ENCODE results near the gene UGT1A5. TPM values are rescaled to one million over a fixed set of nuclear protein-coding genes. Genes with fewer than 3 reads are reported as not detected.

The UGT1A5 gene
- polyA plus RNA-seq (2013, experiment 1 of 4), result not detected
- polyA plus RNA-seq (2013, experiment 2 of 4), result not detected
- not detected for polyA plus RNA-seq (2013, experiment 3 of 4)
- polyA plus RNA-seq (2013, experiment 4 of 4), result not detected

- H3K4me3 ChIP-seq (ENCODE audit: insufficient read depth, low read depth, low read length), result no peak within 1 kb of the TSS
- no peaks in the 10 kb centered on the region for H3K9me3 ChIP-seq (ENCODE audit: control insufficient read depth, low read length)
- no peaks in the 10 kb centered on the region for H3K36me3 ChIP-seq (ENCODE audit: control insufficient read depth, insufficient read depth, low read length)
- H3K27me3 ChIP-seq (ENCODE audit: control insufficient read depth, insufficient read depth, low read length, poor library complexity, severe bottlenecking), result no peaks in the 10 kb centered on the region
- H3K4me1 ChIP-seq (ENCODE audit: control insufficient read depth, insufficient read depth, low read length), result no peaks in the 10 kb centered on the region
- WGBS, 2 experiments, result 94% methylated on average over 14 of the region's 14 CpGs
- no peak within 1 kb of the TSS for H3K27ac ChIP-seq (ENCODE audit: insufficient read depth, low read depth, low read length, poor library complexity, severe bottlenecking)
Observed at GRCh38 chr2:233712611-233713261, at the start of gene UGT1A5. UGT1A5 (plus strand) TSS chr2:233712907; CDS start chr2:233712992, 85 bp downstream.

DNA sequence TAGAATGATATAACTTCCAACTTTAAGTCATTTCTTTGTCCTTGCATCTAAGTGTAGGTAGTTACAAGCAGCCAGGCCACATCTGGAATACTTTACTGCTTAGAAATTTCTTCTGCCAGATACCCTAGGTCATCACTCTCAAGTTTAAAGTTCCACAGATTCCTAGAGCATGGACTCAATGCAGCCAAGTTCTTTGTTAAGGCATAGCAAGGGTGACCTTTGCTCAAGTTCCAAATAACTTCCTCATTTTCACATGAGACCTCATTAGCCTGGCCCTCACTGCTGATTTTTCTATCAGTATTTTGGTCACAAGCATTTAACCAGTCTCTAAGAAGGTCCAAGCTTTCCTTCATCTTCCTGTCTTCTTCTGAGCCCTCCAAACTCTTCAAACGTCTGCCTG lies 48.8 kb upstream of the UGT1A5 start:
- Histone ChIP-seq H3K4me1 (ENCODE audit: control insufficient read depth, insufficient read depth, low read length) (no peaks in the 10 kb centered on the region), H3K27me3 (ENCODE audit: control insufficient read depth, insufficient read depth, low read length, poor library complexity, severe bottlenecking) (no peaks in the 10 kb centered on the region), H3K27ac (ENCODE audit: insufficient read depth, low read depth, low read length, poor library complexity, severe bottlenecking) (no peak overlapping the region), H3K4me3 (ENCODE audit: insufficient read depth, low read depth, low read length) (no peak overlapping the region), H3K9me3 (ENCODE audit: control insufficient read depth, low read length) (no peaks in the 10 kb centered on the region), H3K36me3 (ENCODE audit: control insufficient read depth, insufficient read depth, low read length) (no peaks in the 10 kb centered on the region)
- 82 to 87% methylated on average over 1 of the region's 1 CpG for WGBS, 2 experiments

GRCh38 chr2:233668605-233669260 lies 44.0 kb upstream of the UGT1A5 start:
- no peaks in the 10 kb centered on the region for H3K27me3 ChIP-seq (ENCODE audit: control insufficient read depth, insufficient read depth, low read length, poor library complexity, severe bottlenecking)
- no peaks in the 10 kb centered on the region for H3K9me3 ChIP-seq (ENCODE audit: control insufficient read depth, low read length)
- H3K36me3 ChIP-seq (ENCODE audit: control insufficient read depth, insufficient read depth, low read length), result no peaks in the 10 kb centered on the region
- no peak overlapping the region for H3K4me3 ChIP-seq (ENCODE audit: insufficient read depth, low read depth, low read length)
- 96 to 98% methylated on average over 4 of the region's 4 CpGs for WGBS, 2 experiments
- H3K4me1 ChIP-seq (ENCODE audit: control insufficient read depth, insufficient read depth, low read length), result no peaks in the 10 kb centered on the region
- no peak overlapping the region for H3K27ac ChIP-seq (ENCODE audit: insufficient read depth, low read depth, low read length, poor library complexity, severe bottlenecking)

DNA sequence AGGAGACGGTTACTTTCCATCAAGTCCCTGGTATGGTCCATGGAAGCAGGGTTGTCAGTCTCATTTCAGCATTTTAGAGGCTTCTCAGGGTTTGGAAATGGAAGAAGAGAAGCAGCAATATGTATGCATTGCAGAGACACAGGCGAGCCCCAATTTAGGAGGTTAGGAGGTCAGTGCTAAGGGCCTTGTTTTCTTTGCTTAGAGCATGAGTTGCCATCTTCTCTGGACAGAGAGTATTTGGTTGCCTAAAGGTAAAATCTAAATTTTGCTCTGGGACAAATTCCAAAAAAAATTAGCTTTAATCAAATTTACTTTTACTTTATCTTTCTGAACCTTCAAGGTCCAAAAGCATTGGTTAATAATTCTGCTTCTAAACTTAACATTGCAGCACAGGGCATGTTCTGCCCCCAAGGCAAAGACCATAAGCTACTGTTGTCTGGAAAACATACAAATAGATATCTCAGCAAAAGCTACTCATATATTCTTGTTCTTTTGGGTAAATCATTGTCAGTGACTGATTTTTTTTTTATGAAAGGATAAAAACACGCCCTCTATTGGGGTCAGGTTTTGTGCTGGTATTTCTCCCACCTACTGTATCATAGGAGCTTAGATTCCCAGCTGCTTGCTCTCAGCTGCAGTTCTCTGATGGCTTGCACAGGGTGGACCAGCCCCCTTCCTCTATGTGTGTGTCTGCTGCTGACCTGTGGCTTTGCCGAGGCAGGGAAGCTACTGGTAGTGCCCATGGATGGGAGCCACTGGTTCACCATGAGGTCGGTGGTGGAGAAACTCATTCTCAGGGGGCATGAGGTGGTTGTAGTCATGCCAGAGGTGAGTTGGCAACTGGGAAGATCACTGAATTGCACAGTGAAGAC lies 41.2 kb upstream of the UGT1A5 start, which contains the start of gene UGT1A9:
Gene UGT1A9, plus strand, starts transcription at position 609 of the 872 bp plus-strand sequence. Its CDS starts 37 bp downstream, at position 646.
- Histone ChIP-seq H3K4me1 (ENCODE audit: control insufficient read depth, insufficient read depth, low read length) (no peaks in the 10 kb centered on the region), H3K9me3 (ENCODE audit: control insufficient read depth, low read length) (no peaks in the 10 kb centered on the region), H3K36me3 (ENCODE audit: control insufficient read depth, insufficient read depth, low read length) (no peaks in the 10 kb centered on the region), H3K27ac (ENCODE audit: insufficient read depth, low read depth, low read length, poor library complexity, severe bottlenecking) (no peak within 1 kb of the TSS), H3K4me3 (ENCODE audit: insufficient read depth, low read depth, low read length) (no peak within 1 kb of the TSS), H3K27me3 (ENCODE audit: control insufficient read depth, insufficient read depth, low read length, poor library complexity, severe bottlenecking) (no peaks in the 10 kb centered on the region)
- 93 to 94% methylated on average over 5 of the region's 5 CpGs for WGBS, 2 experiments

- H3K27me3 ChIP-seq (ENCODE audit: control insufficient read depth, insufficient read depth, low read length, poor library complexity, severe bottlenecking), result no peaks in the 10 kb centered on the region
- no CpG with 5 or more reads among the region's 3 CpGs for WGBS, 2 experiments
- no peak overlapping the region for H3K4me3 ChIP-seq (ENCODE audit: insufficient read depth, low read depth, low read length)
- H3K9me3 ChIP-seq (ENCODE audit: control insufficient read depth, low read length), result no peaks in the 10 kb centered on the region
- H3K27ac ChIP-seq (ENCODE audit: insufficient read depth, low read depth, low read length, poor library complexity, severe bottlenecking), result no peak overlapping the region
- H3K36me3 ChIP-seq (ENCODE audit: control insufficient read depth, insufficient read depth, low read length), result no peaks in the 10 kb centered on the region
- H3K4me1 ChIP-seq (ENCODE audit: control insufficient read depth, insufficient read depth, low read length), result no peaks in the 10 kb centered on the region
Observed at GRCh38 chr2:233672886-233673285, 39.8 kb upstream of the UGT1A5 start.

DNA sequence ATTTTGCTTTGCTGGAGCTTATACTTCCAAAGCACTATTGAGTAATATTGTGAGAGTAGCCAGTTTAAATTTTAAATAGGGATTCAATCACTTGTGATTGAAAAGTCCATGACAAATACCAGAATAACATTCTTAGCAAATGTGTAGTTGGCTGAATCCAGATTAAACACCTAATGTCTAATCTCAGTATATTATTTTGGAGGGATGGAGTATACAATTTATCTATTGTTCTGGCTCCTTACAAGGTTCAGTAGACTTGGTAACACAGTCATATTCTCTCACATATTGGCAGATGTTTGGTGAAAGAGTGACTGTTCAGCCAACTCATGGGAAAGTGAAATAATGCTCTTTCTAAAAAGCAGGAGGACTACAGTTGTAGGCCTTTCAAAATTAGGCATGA lies 38.8 kb upstream of the UGT1A5 start:
- Histone ChIP-seq H3K9me3 (ENCODE audit: control insufficient read depth, low read length) (no peaks in the 10 kb centered on the region), H3K27me3 (ENCODE audit: control insufficient read depth, insufficient read depth, low read length, poor library complexity, severe bottlenecking) (no peaks in the 10 kb centered on the region), H3K4me3 (ENCODE audit: insufficient read depth, low read depth, low read length) (no peak overlapping the region), H3K36me3 (ENCODE audit: control insufficient read depth, insufficient read depth, low read length) (no peaks in the 10 kb centered on the region), H3K4me1 (ENCODE audit: control insufficient read depth, insufficient read depth, low read length) (no peaks in the 10 kb centered on the region), H3K27ac (ENCODE audit: insufficient read depth, low read depth, low read length, poor library complexity, severe bottlenecking) (no peak overlapping the region)

DNA sequence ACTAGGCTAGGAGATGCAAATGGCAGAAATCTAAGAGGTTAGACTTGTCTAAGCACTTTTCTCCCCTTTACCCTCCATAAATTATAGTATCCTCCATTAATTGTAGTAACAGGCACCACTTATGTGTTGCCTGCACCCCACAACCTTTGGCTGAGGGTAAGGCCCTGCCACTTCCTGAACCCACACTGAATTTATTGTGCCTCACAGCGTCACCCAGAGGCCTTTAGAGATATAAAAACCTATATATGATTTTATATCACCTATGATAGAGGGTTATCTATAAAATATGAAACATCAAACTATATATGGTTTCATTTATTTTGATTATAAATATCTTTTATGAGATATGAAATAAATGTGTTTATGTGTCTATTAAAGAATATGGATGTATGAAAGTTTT lies 38.4 kb upstream of the UGT1A5 start:
- H3K36me3 ChIP-seq (ENCODE audit: control insufficient read depth, insufficient read depth, low read length), result no peaks in the 10 kb centered on the region
- WGBS, 2 experiments, result no CpG with 5 or more reads among the region's 1 CpG
- H3K4me3 ChIP-seq (ENCODE audit: insufficient read depth, low read depth, low read length), result no peak overlapping the region
- no peak overlapping the region for H3K27ac ChIP-seq (ENCODE audit: insufficient read depth, low read depth, low read length, poor library complexity, severe bottlenecking)
- H3K4me1 ChIP-seq (ENCODE audit: control insufficient read depth, insufficient read depth, low read length), result no peaks in the 10 kb centered on the region
- H3K9me3 ChIP-seq (ENCODE audit: control insufficient read depth, low read length), result no peaks in the 10 kb centered on the region
- H3K27me3 ChIP-seq (ENCODE audit: control insufficient read depth, insufficient read depth, low read length, poor library complexity, severe bottlenecking), result no peaks in the 10 kb centered on the region

- H3K4me3 ChIP-seq (ENCODE audit: insufficient read depth, low read depth, low read length), result no peak overlapping the region
- H3K36me3 ChIP-seq (ENCODE audit: control insufficient read depth, insufficient read depth, low read length), result no peaks in the 10 kb centered on the region
- WGBS, 2 experiments, result 64 to 65% methylated on average over 4 of the region's 4 CpGs
- no peak overlapping the region for H3K27ac ChIP-seq (ENCODE audit: insufficient read depth, low read depth, low read length, poor library complexity, severe bottlenecking)
- H3K9me3 ChIP-seq (ENCODE audit: control insufficient read depth, low read length), result no peaks in the 10 kb centered on the region
- no peaks in the 10 kb centered on the region for H3K4me1 ChIP-seq (ENCODE audit: control insufficient read depth, insufficient read depth, low read length)
- H3K27me3 ChIP-seq (ENCODE audit: control insufficient read depth, insufficient read depth, low read length, poor library complexity, severe bottlenecking), result no peaks in the 10 kb centered on the region
Observed at GRCh38 chr2:233674995-233675394, 37.7 kb upstream of the UGT1A5 start.

GRCh38 chr2:233676046-233676445 lies 36.7 kb upstream of the UGT1A5 start:
- 91 to 93% methylated on average over 2 of the region's 2 CpGs for WGBS, 2 experiments

DNA sequence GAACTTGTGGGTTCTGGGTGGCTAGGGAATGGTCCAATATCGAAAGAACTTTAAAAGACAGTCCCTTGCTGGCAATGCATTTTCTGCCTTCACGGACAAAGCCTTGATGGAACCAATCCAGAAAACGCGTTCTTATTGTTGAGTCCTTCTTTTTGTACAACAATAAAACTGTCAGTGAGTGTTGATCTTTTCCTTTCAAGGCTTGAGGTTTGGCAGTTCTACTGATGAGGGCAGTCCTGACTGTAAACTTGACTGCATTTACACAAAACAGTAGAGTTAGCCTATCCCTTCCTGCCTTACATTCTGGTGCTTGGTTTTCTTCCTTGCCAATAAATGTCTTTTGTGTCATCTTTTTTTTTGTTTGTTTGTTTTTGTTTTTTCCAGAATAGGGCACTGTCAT lies 33.5 kb upstream of the UGT1A5 start:
- no peaks in the 10 kb centered on the region for H3K4me1 ChIP-seq (ENCODE audit: control insufficient read depth, insufficient read depth, low read length)
- H3K9me3 ChIP-seq (ENCODE audit: control insufficient read depth, low read length), result no peaks in the 10 kb centered on the region
- H3K4me3 ChIP-seq (ENCODE audit: insufficient read depth, low read depth, low read length), result no peak overlapping the region
- no peaks in the 10 kb centered on the region for H3K36me3 ChIP-seq (ENCODE audit: control insufficient read depth, insufficient read depth, low read length)
- 91 to 96% methylated on average over 4 of the region's 4 CpGs for WGBS, 2 experiments
- H3K27ac ChIP-seq (ENCODE audit: insufficient read depth, low read depth, low read length, poor library complexity, severe bottlenecking), result no peak overlapping the region
- no peaks in the 10 kb centered on the region for H3K27me3 ChIP-seq (ENCODE audit: control insufficient read depth, insufficient read depth, low read length, poor library complexity, severe bottlenecking)

More at GRCh38 chr2:233676046-233676445, 36.7 kb upstream of the UGT1A5 start:
- Histone ChIP-seq H3K4me1 (ENCODE audit: control insufficient read depth, insufficient read depth, low read length) (no peaks in the 10 kb centered on the region), H3K27me3 (ENCODE audit: control insufficient read depth, insufficient read depth, low read length, poor library complexity, severe bottlenecking) (no peaks in the 10 kb centered on the region), H3K27ac (ENCODE audit: insufficient read depth, low read depth, low read length, poor library complexity, severe bottlenecking) (no peak overlapping the region), H3K36me3 (ENCODE audit: control insufficient read depth, insufficient read depth, low read length) (no peaks in the 10 kb centered on the region), H3K9me3 (ENCODE audit: control insufficient read depth, low read length) (no peaks in the 10 kb centered on the region), H3K4me3 (ENCODE audit: insufficient read depth, low read depth, low read length) (no peak overlapping the region)
